HG02970 (cell line): ENCODE results near the gene SCAMP4.

ENCODE experiments used
- ATAC-seq: cut with Tn5 transposase; IDR thresholded peaks from one replicate; pipeline ENCODE4 v1.9.1; 2021; ENCODE audit warnings: mild to moderate bottlenecking, moderate library complexity, moderate number of reproducible peaks; ENCODE audit not compliant: unreplicated experiment, low FRiP score

Gene SCAMP4

DNA sequence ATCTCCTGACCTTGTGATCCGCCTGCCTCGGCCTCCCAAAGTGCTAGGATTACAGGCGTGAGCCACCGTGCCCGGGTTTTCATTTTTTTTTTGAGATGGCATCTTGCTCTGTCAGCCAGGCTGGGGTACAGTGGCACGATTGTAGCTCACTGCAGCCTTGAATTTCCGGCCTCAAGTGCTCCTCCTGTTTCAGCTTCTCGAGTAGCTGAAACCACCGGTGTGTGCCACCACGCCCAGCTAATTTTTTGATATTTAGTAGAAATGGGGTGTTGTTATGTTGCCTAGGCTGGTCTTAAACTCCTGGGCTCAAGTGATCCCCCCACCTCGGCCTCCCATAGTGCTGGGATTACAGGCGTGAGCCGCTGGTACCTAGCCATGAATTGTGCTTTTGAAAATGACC, 5.9 kb downstream of the SCAMP4 start:
- no peak for ATAC-seq

DNA sequence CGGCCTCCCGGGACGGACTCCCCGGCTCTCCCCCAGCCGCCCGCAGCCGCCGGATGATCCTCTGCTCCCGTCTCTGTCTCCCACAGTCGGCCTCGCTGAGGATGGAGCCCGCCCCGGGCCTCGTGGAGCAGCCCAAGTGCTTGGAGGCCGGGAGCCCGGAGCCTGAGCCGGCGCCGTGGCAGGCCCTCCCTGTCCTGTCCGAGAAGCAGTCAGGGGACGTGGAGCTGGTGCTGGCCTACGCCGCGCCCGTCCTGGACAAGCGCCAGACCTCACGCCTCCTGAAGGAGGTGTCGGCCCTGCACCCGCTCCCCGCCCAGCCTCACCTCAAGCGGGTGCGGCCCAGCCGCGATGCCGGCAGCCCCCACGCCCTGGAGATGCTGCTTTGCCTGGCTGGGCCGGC, 6.8 kb downstream of the SCAMP4 start:
- ATAC-seq, result no peak

DNA sequence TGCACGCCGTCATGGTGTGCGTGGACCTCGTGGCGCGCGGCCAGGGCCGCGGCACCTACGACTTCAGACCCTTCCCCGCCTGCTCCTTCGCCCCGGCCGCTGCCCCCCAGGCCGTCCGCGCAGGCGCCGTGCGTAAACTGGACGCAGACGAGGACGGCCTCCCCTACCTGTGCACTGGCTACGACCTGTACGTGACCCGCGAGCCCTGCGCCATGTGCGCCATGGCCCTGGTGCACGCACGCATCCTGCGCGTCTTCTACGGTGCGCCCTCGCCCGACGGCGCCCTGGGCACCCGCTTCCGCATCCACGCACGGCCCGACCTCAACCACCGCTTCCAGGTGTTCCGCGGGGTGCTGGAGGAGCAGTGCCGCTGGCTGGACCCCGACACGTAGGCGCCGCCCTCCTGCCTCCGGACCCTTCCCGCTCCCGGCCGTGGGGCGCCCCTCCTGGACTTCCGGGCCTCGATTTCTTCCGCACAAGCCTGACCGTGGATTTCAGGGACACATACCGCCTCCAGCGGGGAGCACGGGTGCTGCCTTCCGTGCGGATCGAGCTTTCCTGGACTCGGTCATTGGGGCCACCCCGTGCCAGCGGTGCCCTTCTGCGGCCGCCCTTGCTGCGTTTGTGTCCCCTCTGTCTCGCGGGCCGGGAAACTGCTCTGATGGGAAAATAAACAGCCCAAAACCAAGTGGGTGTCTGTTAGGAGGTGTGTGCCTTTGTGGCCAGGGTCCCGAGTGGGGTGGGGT, 7.7 kb downstream of the SCAMP4 start:
- no peak for ATAC-seq

DNA sequence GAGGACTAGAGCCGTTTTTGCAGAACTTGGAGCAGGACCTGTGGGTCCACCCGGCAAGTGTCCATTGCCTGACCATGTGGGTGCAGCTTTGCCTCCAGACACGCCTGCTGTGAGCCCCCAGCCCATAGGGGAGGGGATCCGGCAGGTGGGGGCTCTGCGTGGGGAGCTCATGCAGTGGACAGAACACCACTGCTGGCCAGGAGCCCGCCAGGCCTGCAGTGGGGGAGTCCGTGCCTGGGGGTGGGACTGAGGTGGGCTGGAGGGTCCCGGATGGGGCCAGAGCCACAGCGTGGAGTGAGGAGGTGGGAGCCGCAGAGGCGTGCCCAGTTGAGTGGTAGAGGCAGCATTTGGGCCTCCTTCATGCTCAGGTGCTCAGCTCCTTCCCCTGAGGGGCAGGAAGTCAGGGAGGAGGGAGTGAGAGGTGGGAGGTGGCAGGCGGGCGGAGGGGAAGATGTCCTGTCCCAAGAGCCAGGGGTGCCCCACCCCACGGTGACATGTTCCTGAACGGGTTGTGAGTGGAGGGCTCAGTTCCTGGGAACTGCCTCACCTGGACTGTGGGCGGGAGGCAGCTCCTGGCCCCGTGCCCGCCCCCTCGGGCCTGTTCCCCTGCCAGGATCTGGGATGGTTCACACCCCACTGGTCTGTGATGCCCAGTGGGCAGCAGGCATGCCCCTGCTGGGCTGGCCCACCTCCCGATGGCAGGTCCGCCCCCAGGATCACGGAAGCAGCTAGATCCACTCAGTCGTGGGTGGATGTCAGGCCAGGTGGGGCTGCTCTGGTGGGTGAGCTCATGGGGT, 8.8 kb downstream of the SCAMP4 start:
- ATAC-seq, result no peak

DNA sequence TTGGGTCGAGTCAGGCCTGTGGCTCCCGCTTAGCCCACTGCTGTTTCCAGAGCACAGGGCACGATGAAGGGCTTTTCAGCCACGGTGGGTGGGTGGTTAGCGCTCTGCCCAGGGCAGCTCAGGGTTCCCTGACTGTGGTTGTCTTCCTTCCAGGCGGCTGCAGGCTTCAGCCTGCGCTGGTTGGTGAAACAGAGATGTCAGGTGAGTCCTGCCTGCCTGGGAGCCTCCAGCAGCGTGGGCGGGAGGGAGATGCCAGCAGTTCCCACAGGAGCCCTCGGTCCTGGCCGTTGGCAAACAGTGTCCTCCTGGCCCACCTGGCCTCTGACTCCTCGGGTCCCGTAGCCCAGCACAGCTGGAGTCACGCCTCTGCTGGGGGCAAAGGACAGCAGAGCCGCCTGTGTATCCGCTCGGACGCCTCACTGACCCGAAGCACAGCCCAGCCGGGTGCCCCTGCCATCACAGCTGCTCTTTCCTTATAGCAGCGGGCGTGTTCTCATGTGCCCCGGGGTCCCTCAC, 9.7 kb downstream of the SCAMP4 start:
- ATAC-seq, result no peak

DNA sequence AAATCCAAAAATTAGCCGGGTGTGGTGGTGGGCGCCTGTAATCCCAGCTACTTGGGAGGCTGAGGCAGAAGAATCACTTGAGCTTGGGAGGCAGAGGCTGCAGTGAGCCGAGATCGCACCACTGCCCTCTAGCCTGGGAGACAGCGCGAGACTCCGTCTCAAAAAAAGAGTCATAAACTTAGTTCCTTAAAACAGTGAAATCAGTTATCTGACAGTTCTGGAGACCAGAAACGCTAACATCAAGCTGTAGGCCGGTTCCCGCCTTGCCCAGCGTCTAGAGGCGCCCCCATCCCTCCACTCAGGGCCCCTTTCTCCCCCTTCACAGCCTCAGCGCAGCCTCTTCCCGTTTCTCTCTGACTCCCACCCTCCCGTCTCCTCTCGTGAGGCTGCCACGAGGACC, 11.9 kb downstream of the SCAMP4 start:
- no peak for ATAC-seq

DNA sequence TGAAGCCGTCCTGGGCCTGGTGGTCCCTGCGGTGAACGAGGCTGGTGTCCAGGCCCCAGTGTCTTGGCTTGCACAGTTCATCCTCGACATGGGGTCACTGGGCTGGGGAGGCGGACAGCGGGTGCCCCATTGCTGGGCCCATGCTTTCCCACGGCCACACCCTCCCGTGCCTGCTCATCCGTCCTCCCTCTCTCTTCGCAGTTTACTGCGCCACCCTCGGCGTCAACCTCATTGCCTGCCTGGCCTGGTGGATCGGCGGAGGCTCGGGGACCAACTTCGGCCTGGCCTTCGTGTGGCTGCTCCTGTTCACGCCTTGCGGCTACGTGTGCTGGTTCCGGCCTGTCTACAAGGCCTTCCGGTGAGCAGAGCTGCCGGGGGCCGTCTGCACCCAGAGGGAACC, 12.7 kb downstream of the SCAMP4 start:
- no peak for ATAC-seq

DNA sequence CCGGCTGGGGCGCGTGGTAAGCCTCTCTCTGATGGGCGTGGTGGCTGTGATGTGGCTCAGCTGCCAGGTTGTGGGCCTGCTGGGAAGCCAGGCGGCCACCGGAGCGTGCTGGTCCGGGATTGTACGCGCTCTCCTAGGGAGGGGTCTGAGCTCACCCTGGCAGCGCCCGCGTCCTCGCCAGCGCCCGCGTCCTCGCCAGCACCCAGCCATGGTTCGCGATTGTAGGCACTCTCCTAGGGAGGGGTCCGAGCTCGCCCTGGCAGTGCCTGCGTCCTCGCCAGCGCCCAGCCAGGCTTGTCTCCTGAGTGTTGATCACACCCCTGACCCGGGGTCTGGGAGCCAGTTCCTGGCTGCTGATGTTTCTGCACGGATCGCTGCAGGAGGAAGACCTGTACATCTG, 13.8 kb downstream of the SCAMP4 start:
- ATAC-seq, result no peak

DNA sequence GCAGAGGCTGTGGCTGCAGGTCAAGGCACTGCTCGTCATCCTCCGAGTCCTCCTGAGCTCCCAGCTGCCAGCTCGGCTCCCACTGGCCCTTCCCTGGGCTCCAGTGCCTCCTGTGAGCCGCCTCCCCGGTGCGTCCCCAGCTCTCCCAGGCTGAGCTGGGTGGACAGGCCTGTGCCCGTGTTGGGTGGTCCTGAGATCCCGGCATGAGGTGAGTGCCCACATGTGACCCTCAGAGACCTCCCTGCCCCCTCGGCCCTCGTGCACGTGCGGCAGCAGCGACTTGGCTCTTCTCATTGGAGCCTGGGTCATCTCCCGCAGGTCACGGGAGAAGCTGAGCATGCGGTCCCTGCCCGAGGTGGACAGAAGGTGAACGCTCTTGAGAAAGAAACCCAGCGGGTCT, 15.4 kb downstream of the SCAMP4 start:
- no peak for ATAC-seq

DNA sequence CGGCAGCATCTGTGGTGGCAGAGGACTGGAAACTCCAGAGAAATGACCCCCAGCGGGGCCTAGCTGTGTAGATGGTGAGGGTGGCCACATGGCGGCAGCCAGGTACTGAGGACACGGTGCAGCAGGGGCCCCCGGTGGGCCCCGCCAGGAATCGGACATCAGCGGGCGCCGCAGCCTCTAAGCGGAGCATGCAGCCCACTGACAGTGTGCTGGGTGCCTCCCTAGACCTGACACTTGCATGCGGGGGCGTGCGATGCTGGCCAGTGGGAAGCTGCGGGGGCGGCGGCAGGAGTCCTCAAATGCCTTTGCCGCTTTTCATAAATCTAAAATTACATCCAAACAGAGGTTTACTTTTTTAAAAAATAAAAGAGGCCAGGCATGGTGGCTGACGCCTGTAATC, 16.1 kb downstream of the SCAMP4 start:
- no peak for ATAC-seq

DNA sequence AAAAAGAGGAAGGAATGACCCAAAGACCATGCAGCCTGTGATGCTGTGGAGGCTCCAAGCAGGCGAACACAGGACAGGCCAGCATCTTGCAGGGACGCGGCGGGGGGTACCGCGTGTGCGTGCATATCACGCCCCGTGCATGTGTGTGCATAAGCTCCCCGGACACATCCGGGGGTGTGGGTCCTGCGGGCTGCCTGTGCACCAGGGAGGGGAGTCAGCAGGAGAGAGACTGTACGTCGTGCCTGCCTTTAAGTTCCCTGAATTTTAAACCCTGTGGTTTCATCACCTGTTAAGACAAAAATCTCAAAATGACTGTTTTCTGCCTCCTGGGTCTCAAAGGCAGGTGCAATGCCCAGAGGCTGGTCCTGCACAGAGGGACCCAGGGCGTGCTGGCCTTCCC, 16.6 kb downstream of the SCAMP4 start:
- ATAC-seq, result no peak

DNA sequence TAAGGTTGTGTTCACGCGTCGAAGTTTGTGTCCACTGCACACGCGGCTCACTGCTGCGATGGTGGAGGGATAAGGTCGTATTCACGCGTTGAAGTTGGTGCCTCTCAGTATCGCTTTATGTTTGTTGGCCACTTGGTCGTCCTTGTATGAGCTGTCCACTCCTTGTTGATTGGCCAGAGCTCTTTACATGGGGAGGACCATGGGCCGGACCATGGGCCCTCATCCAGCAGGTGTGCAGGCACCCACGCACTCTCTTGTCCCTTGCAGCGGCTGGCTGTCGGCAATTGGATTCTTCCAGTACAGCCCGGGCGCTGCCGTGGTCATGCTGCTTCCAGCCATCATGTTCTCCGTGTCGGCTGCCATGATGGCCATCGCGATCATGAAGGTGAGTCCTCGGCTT, 17.6 kb downstream of the SCAMP4 start:
- ATAC-seq, result no peak

DNA sequence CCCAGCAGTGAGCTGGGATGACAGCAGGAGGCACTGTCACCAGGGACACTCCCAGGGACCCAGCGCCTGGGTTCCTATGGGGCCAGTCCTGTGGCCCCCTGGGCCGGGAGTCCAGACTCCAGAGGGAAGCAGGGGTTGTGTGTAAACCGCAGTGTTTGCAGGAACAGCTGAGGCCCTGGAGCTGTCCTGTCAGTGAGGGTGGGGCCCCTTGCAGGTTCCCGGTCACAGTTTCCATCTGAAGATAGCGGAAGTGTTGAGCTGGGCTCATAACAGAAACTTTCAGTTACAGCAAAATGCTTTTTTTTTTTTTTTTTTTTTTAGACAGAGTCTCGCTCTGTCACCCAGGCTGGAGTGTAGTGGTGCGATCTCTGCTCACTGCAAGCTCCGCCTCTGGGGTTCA, 18.1 kb downstream of the SCAMP4 start:
- no peak for ATAC-seq

DNA sequence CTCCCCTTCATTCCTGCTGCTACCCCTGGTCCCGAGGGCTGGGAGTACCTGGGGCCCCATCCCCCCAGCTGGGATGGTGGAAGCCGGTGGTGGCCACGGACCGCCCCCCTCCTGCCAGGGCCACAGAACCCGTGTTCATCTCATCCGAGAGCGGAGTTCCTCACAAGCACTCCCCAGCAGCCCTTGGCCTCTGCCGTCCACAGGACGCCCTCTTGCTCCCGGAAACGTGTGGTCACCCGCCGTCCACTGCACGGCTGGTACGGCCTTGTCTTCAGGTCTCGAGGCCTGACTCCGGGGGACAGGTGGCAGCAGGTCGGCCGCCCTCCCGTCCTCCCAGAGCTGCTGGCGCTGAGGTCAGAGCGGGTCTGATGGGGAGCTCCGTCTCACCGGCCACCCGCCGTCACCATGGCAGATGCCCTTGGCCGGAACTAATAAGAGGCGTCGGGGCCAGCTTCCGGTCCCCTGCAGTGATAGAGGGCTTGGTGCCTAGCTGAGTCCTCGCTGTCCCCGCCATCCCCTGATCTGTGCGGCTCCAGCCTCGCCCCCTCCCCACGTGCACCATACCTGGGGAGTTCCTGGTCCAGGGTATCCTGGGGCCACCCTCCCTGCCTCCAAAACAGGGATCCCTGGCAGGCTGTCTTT, 19.2 kb downstream of the SCAMP4 start:
- ATAC-seq, result no peak

DNA sequence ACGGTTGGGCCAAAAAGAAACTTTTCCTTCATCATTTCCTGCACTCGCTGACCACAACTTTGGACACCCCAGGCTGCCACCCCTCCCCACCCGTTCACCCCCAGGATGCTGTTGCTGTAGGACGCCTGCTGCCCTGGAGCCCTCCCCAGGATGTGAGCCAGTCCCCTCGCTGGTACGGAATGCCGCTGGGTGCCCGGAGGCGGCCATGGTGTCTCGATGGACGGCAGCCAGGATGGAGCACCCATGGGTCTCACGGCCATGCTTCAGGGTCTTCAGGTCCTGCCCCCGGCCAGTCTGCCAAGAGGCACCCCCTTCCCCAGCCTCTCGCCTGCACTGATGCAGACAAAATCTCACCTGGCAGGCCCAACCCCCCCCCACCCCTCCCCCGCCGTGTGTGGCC, 20.3 kb downstream of the SCAMP4 start:
- no peak for ATAC-seq

DNA sequence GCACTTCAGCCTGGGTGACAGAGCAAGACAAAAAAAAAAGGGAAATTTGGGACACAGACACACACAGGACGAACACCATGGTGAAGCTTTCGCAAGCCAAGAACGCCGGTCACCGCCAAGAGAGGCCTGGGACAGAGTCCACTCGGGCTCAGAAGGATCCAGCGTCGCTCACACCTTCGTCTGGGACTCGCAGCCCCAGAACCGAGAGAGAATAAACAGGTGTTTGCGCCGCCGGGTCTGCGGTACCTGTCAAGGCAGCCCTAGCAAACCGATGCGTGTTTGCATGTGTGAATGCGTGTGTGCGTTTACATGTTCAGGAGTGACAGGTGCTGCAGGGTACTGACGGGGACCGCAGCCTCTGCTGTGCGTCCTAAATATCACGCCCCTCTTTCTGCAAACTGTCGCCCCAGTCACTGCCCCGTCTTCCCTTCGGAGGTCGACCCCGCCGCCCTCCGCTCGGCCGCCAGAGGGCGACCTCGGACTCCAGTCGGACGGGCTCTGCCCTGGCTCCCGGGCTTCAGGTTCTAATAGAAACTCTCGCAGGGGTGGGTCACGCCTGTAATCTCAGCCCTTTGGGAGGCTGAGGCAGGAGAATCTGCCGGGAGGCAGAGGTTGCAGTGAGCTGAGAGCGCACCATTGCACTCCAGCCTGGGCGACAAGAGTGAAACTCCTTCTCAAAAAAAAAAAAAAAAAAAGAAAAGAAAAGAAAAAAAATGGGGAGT, 24.0 kb downstream of the SCAMP4 start:
- no peak for ATAC-seq

DNA sequence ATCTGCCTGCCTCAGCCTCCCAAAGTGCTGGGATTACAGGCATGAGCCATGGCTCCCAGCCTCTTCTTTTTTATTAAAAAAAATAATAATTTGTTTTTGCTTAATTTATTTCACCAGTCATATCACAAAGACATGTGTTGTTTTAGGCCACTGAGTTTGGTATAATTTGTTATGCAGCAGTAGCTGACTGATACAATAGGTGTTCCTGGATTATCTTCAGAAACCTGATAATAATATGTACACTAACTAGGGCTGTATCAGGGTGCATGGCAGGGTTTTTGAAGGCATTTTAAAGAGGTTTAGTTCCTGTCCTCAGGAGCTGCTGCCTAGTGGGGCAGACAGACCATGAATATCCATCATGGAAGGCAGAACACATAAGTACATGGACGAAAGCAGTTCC, 26.2 kb downstream of the SCAMP4 start:
- no peak for ATAC-seq

DNA sequence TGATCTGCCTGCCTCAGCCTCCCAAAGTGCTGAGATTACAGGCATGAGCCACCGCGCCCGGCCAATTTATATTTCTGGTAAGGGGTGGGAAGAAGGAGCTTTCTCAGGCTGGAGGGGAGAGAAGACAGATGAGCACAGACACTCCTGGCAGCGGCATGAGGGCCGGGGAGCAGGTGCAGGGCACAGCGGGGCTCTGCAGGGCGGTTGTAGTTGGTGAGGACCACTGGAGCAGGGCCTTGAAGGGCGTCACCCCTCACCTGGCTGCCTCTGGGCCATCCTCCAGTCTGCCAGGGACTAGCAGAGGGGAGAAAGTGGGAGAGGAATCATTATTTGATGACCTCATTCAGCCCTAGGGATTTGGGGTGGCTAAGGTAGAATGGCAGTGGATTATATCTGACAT, 27.2 kb downstream of the SCAMP4 start:
- ATAC-seq, result no peak

DNA sequence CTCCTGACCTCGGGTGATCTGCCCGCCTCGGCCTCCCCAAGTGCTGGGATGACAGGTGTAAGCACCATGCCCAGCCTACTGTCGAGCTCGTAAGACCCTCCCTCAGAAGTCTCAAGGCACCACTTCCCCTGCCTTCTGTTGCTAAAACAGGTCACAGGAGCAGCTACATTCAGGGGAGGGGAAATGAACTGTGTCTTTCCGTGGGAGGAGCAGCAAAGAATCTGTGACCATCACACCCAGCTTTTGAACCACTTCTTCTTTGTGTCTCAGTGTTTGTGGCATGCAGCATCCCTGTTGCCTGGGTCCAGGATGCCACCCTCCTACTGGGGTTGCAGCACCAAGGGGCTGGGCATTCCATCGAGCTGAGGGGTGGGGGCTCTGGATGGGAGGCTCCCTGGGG, 28.0 kb downstream of the SCAMP4 start:
- ATAC-seq, result no peak

DNA sequence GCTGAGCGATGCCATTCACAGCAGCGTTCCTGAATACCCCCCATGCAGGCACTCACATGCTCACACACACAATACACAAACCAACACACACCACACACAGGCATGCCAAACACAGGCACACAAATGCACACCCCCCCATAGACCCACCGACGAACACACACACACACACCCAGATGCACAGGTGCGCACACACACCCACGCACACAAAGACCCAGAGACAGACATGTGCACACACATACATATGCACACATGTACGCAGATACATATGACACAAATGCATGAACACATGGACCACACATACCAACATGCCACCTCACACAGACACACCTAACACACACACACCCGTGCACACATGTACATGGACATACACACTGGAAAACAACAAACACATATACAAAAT, 28.7 kb downstream of the SCAMP4 start:
- ATAC-seq, result no peak
